H9 (cell line): ENCODE data around the gene YES1. TPM values are rescaled to one million over a fixed set of nuclear protein-coding genes. Genes with fewer than 3 reads are reported as not detected.
A peak's percentile ranks its signal among the peaks of the same experiment; 100 is the strongest.

Experiments
- DNase-seq: peaks from one replicate; pipeline ENCODE4 v3.0.0-alpha.2; 2017
- H2AFZ ChIP-seq: one replicate; pipeline ENCODE4 v1.6.1; 2013; ENCODE audit warnings: mild to moderate bottlenecking, low read length, control low read depth, moderate library complexity
- H2AK5ac ChIP-seq: 2 replicates; pipeline ENCODE4 v1.6.1; 2013; ENCODE audit warnings: low read length, control low read depth, mixed read lengths; ENCODE audit not compliant: insufficient read length
- H2BK120ac ChIP-seq: one replicate; pipeline ENCODE4 v1.6.1; 2013; ENCODE audit warnings: low read depth, mild to moderate bottlenecking, low read length, control low read depth, inconsistent platforms; ENCODE audit not compliant: poor library complexity, severe bottlenecking
- H2BK12ac ChIP-seq: 2 replicates; pipeline ENCODE4 v1.6.1; 2013; ENCODE audit warnings: low read length, control low read depth, mixed read lengths, low read depth; ENCODE audit not compliant: insufficient read length
- H2BK15ac ChIP-seq: 2 replicates; pipeline ENCODE4 v1.6.1; 2013; ENCODE audit warnings: low read depth, low read length, control low read depth
- H2BK20ac ChIP-seq: one replicate; pipeline ENCODE4 v1.6.1; 2013; ENCODE audit warnings: low read depth, mild to moderate bottlenecking, low read length, control low read depth, inconsistent platforms; ENCODE audit not compliant: poor library complexity, severe bottlenecking
- H2BK5ac ChIP-seq: 2 replicates; pipeline ENCODE4 v1.6.1; 2013; ENCODE audit warnings: low read length, control low read depth, mixed read lengths; ENCODE audit not compliant: insufficient read length
- H3K14ac ChIP-seq: 2 replicates; pipeline ENCODE4 v1.6.1; 2013; ENCODE audit warnings: low read length, control low read depth; ENCODE audit not compliant: insufficient read depth
- H3K18ac ChIP-seq: 2 replicates; pipeline ENCODE4 v1.6.1; 2013; ENCODE audit warnings: low read depth, mild to moderate bottlenecking, mixed read lengths, low read length, control low read depth; ENCODE audit not compliant: insufficient read length
- H3K23ac ChIP-seq: 2 replicates; pipeline ENCODE4 v1.6.1; 2013; ENCODE audit warnings: low read length, control low read depth, mixed read lengths, low read depth; ENCODE audit not compliant: insufficient read length
- H3K23me2 ChIP-seq: 2 replicates; pipeline ENCODE4 v1.6.1; 2013; ENCODE audit warnings: low read depth, mild to moderate bottlenecking, mixed read lengths, low read length, control low read depth; ENCODE audit not compliant: insufficient read length, poor library complexity, severe bottlenecking
- H3K27ac ChIP-seq: 2 replicates; pipeline ENCODE4 v1.5.1; 2013; ENCODE audit warnings: low read length, control low read depth, mixed read lengths, low read depth; ENCODE audit not compliant: insufficient read length
- H3K27me3 ChIP-seq: 2 replicates; pipeline ENCODE4 v1.6.1; 2013; ENCODE audit warnings: low read length, control low read depth, inconsistent platforms; ENCODE audit not compliant: insufficient read depth
- H3K4ac ChIP-seq: 2 replicates; pipeline ENCODE4 v1.6.1; 2013; ENCODE audit warnings: low read depth, mild to moderate bottlenecking, control low read depth, inconsistent platforms, low read length, moderate library complexity
- H3K4me1 ChIP-seq: 2 replicates; pipeline ENCODE4 v1.6.1; 2013; ENCODE audit warnings: low read length, control low read depth, inconsistent platforms; ENCODE audit not compliant: insufficient read depth
- H3K4me2 ChIP-seq: 2 replicates; pipeline ENCODE4 v1.6.1; 2013; ENCODE audit warnings: low read length, control low read depth, mixed read lengths; ENCODE audit not compliant: insufficient read length, insufficient read depth
- H3K56ac ChIP-seq: 2 replicates; pipeline ENCODE4 v1.6.1; 2013; ENCODE audit warnings: low read depth, mild to moderate bottlenecking, mixed read lengths, low read length, control low read depth; ENCODE audit not compliant: insufficient read length
- H3K79me1 ChIP-seq: 2 replicates; pipeline ENCODE4 v1.6.1; 2013; ENCODE audit warnings: low read depth, mild to moderate bottlenecking, moderate library complexity, low read length, control low read depth, inconsistent platforms; ENCODE audit not compliant: insufficient read depth, poor library complexity, severe bottlenecking
- H3K79me2 ChIP-seq: 2 replicates; pipeline ENCODE4 v1.6.1; 2013; ENCODE audit warnings: low read length, control low read depth, inconsistent platforms; ENCODE audit not compliant: insufficient read depth
- H3K9ac ChIP-seq: 2 replicates; pipeline ENCODE4 v1.6.1; 2013; ENCODE audit warnings: low read length, control low read depth, mixed read lengths; ENCODE audit not compliant: insufficient read length; ENCODE audit errors: extremely low read depth
- H3K9me3 ChIP-seq: one replicate; pipeline ENCODE4 v1.6.1; 2013; ENCODE audit warnings: low read depth, low read length, inconsistent platforms; ENCODE audit not compliant: control insufficient read depth
- H3T11ph ChIP-seq: one replicate; pipeline ENCODE4 v1.6.1; 2013; ENCODE audit warnings: mild to moderate bottlenecking, low read length, control low read depth, inconsistent platforms
- H4K20me1 ChIP-seq: one replicate; pipeline ENCODE4 v1.6.1; 2013; ENCODE audit not compliant: control insufficient read depth, insufficient read length, insufficient read depth
- H4K5ac ChIP-seq: 2 replicates; pipeline ENCODE4 v1.6.1; 2013; ENCODE audit warnings: low read depth, mild to moderate bottlenecking, mixed read lengths, low read length, control low read depth; ENCODE audit not compliant: insufficient read length
- H4K8ac ChIP-seq: replicated peaks from 2 replicates; pipeline ENCODE4 v1.6.1; 2013; ENCODE audit warnings: low read length, control low read depth, mixed read lengths, low read depth; ENCODE audit not compliant: insufficient read length
- H4K91ac ChIP-seq: 2 replicates; pipeline ENCODE4 v1.6.1; 2013; ENCODE audit warnings: low read depth, mild to moderate bottlenecking, moderate library complexity, mixed read lengths, low read length, control low read depth; ENCODE audit not compliant: insufficient read length
- H3K27ac Mint-ChIP-seq, 3 experiments: 2 replicates in 2 of 3; 3 replicates in 1 of 3; pipeline ENCODE4 v1.8.0; 2020 to 2021; ENCODE audit warnings: mixed read lengths in 3 of 3, mild to moderate bottlenecking in 1 of 3, moderate library complexity in 1 of 3
- H3K27me3 Mint-ChIP-seq: 2 replicates; pipeline ENCODE4 v1.8.0; 2021; ENCODE audit warnings: low read depth, mild to moderate bottlenecking, moderate library complexity, mixed read lengths
- H3K36me3 Mint-ChIP-seq, 3 experiments: 2 replicates in 2 of 3; 3 replicates in 1 of 3; pipeline ENCODE4 v1.8.0; 2020 to 2021; ENCODE audit warnings: low read depth in 3 of 3, mixed read lengths in 3 of 3; ENCODE audit not compliant: insufficient read depth in 1 of 3
- H3K4me1 Mint-ChIP-seq, 2 experiments: 2 replicates each; pipeline ENCODE4 v1.8.0; 2020; ENCODE audit warnings: mixed read lengths in 2 of 2
- H3K4me3 Mint-ChIP-seq, 2 experiments: 2 replicates in 1 of 2; 3 replicates in 1 of 2; pipeline ENCODE4 v1.8.0; 2020 to 2021; ENCODE audit warnings: mild to moderate bottlenecking in 2 of 2, mixed read lengths in 2 of 2, moderate library complexity in 1 of 2
- H3K9me3 Mint-ChIP-seq, 2 experiments: 2 replicates in 1 of 2; 3 replicates in 1 of 2; pipeline ENCODE4 v1.8.0; 2020; ENCODE audit warnings: mild to moderate bottlenecking in 2 of 2, mixed read lengths in 2 of 2, moderate library complexity in 1 of 2
- CTCF ChIP-seq: fragments of 200-600 bp; sonication (generic); conservative IDR thresholded peaks from 3 replicates; pipeline ENCODE4 v1.8.0; 2021; ENCODE audit warnings: antibody characterized with exemption, mild to moderate bottlenecking
- WGBS: extraction: QIAGEN DNeasy Blood & Tissue Kit; methylation state at CpG from one replicate; pipeline ENCODE4 v1.1.7; 2013; ENCODE audit warnings: missing lambda C conversion rate, low lambda C conversion rate, mixed read lengths; ENCODE audit not compliant: insufficient read length; ENCODE audit errors: extremely low coverage; 5-methylcytosine and 5-hydroxymethylcytosine counted together
- total RNA-seq: library from RNA; stranded (reverse); gene quantifications from 2 replicates; pipeline ENCODE4 v1.2.1, GENCODE V29; 2021

The YES1 gene
- total RNA-seq, 1 experiment from 2014 or later: 86.9 TPM

GRCh38 chr18:832085-832681 is 20.1 kb upstream of the YES1 start:
- no peak overlapping the region for H2AFZ ChIP-seq
- TF ChIP-seq CTCF: peak; percentile 51; the same call in 2 of the 3 replicates
- no peak overlapping the region for H3K18ac ChIP-seq
- H2BK5ac ChIP-seq: no peak overlapping the region
- no peak overlapping the region for H3K4ac ChIP-seq
- WGBS: no CpG with 5 or more reads among the region's 16 CpGs
- H3K4me3 Mint-ChIP-seq: peak overlapping the region in 1 of 2 experiments; percentile 37; a peak in 1 of 5 replicates
- no peak overlapping the region for H3K9ac ChIP-seq
- H3K4me2 ChIP-seq: peak overlapping the region; percentile 6
- no peak overlapping the region for H2BK12ac ChIP-seq
- no peaks in the 10 kb centered on the region for H4K20me1 ChIP-seq
- H3K23me2 ChIP-seq: no peaks in the 10 kb centered on the region
- H2BK120ac ChIP-seq: no peak overlapping the region
- H4K5ac ChIP-seq: no peak overlapping the region
- H4K8ac ChIP-seq: no peak overlapping the region
- peak; percentile 94 for DNase-seq
- no peak overlapping the region for H3K14ac ChIP-seq
- H3K79me2 ChIP-seq: no peaks in the 10 kb centered on the region
- no peaks in the 10 kb centered on the region; the same call in 1 of the 2 replicates for H3K27me3 ChIP-seq
- H3K56ac ChIP-seq: no peak overlapping the region
- H3K27ac ChIP-seq: no peak overlapping the region
- H2AK5ac ChIP-seq: no peak overlapping the region
- H3K36me3 Mint-ChIP-seq: no peaks in the 10 kb centered on the region
- H2BK15ac ChIP-seq: no peak overlapping the region
- no peaks in the 10 kb centered on the region for H3K4me1 ChIP-seq
- 0 out of 7 replicates have a peak overlapping the region, but pooled peaks of 1 of the 3 experiments have one; percentile 11 for H3K27ac Mint-ChIP-seq
- no peaks in the 10 kb centered on the region for H3K9me3 ChIP-seq
- no peak overlapping the region for H3K23ac ChIP-seq
- no peaks in the 10 kb centered on the region for H3K79me1 ChIP-seq
- H3K27me3 Mint-ChIP-seq: peaks cover 43% of the 10 kb centered on the region
- H3T11ph ChIP-seq: no peak overlapping the region
- H3K4me1 Mint-ChIP-seq: peaks cover 15 to 16% of the 10 kb centered on the region in 2 experiments
- H2BK20ac ChIP-seq: no peak overlapping the region
- no peaks in the 10 kb centered on the region; a peak in 1 of 5 replicates for H3K9me3 Mint-ChIP-seq
- H4K91ac ChIP-seq: no peak overlapping the region
